HL-60 (cell line): ENCODE measurements around the gene A3GALT2.

Experiments used
- CTCF ChIP-seq: IDR thresholded peaks from one replicate; pipeline ENCODE4 v1.5.1; 2011; ENCODE audit warnings: low read length, control low read depth, inconsistent platforms; ENCODE audit not compliant: insufficient read depth
- GABPA ChIP-seq: IDR thresholded peaks from 2 replicates; pipeline ENCODE4 v1.6.1; 2012; ENCODE audit warnings: low read depth
- POLR2AphosphoS5 ChIP-seq: IDR thresholded peaks from 2 replicates; pipeline ENCODE4 v1.6.1; 2012; ENCODE audit warnings: low read depth
- REST ChIP-seq: IDR thresholded peaks from 2 replicates; pipeline ENCODE4 v1.6.1; 2012; ENCODE audit warnings: low read depth; ENCODE audit not compliant: insufficient replicate concordance
- SPI1 ChIP-seq: IDR thresholded peaks from 2 replicates; pipeline ENCODE4 v1.6.1; 2012; ENCODE audit warnings: low read depth, mild to moderate bottlenecking, borderline replicate concordance

- no peak for TF ChIP-seq CTCF
- TF ChIP-seq GABPA: no peak
- no peak for TF ChIP-seq REST
- no peak for TF ChIP-seq POLR2AphosphoS5
- no peak for TF ChIP-seq SPI1
These were observed 16.5 kb upstream of the A3GALT2 start for GRCh38 chr1:33337441-33337840.
